KMS-11 (cell line): Measurements from ENCODE around the gene CRK.

Experiments
- H2AFZ ChIP-seq: fragments of 200-600 bp; sonication (generic); 2 replicates; pipeline ENCODE4 v1.6.1; 2016; ENCODE audit warnings: antibody characterized with exemption, mixed run types, low read depth
- H3K27ac ChIP-seq: fragments of 200-600 bp; sonication (generic); 2 replicates; pipeline ENCODE4 v1.6.1; 2016; ENCODE audit warnings: mild to moderate bottlenecking, mixed run types
- H3K27me3 ChIP-seq: fragments of 200-600 bp; sonication (generic); 2 replicates; pipeline ENCODE4 v1.6.1; 2017; ENCODE audit warnings: mild to moderate bottlenecking, low read depth, mixed run types, moderate library complexity; ENCODE audit not compliant: insufficient read depth
- H3K36me3 ChIP-seq: fragments of 200-600 bp; sonication (generic); 2 replicates; pipeline ENCODE4 v1.6.1; 2017; ENCODE audit warnings: mild to moderate bottlenecking, mixed run types; ENCODE audit not compliant: insufficient read depth
- H3K4me1 ChIP-seq: fragments of 200-600 bp; sonication (generic); 2 replicates; pipeline ENCODE4 v1.6.1; 2016; ENCODE audit warnings: mild to moderate bottlenecking, low read depth, mixed run types; ENCODE audit not compliant: poor library complexity, severe bottlenecking
- H3K4me2 ChIP-seq: fragments of 200-600 bp; sonication (generic); 2 replicates; pipeline ENCODE4 v1.7.0; 2016; ENCODE audit warnings: mild to moderate bottlenecking, mixed run types
- H3K4me3 ChIP-seq: fragments of 200-600 bp; sonication (generic); IDR thresholded peaks from 2 replicates; pipeline ENCODE4 v1.6.1; 2017; ENCODE audit warnings: low read depth, low read length, mixed read lengths; ENCODE audit not compliant: insufficient read depth
- H3K79me2 ChIP-seq: fragments of 200-600 bp; sonication (generic); 2 replicates; pipeline ENCODE4 v1.6.1; 2016; ENCODE audit warnings: low read depth, mixed run types; ENCODE audit not compliant: insufficient read depth
- H3K9ac ChIP-seq: fragments of 200-600 bp; sonication (generic); 2 replicates; pipeline ENCODE4 v1.6.1; 2016; ENCODE audit warnings: mild to moderate bottlenecking, mixed run types
- H4K20me1 ChIP-seq: fragments of 200-600 bp; sonication (generic); 2 replicates; pipeline ENCODE4 v1.6.1; 2016; ENCODE audit warnings: mild to moderate bottlenecking, mixed run types; ENCODE audit not compliant: insufficient read depth
- CTCF ChIP-seq: fragments of 200-600 bp; sonication (generic); conservative IDR thresholded peaks from 2 replicates; pipeline ENCODE4 v1.6.1; 2017; ENCODE audit warnings: low read depth, mild to moderate bottlenecking, antibody characterized with exemption, low read length, moderate library complexity, mixed read lengths

The CRK gene

DNA sequence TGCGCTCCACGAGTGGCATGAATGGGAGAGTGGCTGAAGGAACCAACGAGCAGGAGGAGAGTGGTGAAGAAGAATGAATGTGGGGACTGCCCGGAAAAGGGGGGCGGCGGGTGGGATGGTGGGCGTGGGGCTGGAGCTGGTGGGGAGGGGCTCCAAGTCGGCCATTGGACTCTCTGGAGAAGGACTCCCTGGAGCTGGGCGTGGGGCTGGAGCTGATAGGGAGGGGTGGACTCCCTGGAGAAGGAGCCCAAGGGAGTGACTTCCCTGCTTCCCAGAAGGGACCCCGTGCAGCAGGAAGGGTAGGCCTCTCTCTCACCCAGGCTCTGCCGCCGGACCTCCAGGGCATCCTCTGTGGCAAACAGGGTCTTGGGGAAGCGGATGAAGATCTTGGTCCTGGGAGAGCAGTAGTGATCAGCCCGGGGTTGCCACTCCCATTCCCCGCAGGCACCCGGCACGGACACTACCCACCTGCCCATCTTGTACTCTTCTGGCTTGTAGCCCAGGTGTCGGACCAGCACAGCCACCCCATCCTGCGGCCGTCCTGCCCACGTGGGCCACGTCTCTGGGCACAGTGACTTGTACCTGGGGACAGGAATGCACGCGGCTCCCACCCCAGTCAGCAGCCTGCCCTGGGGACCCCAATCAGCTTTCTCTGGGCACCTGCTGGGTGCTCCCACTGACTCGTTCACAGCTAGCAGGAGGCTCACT lies 14.9 kb upstream of the CRK start:
- Histone ChIP-seq H3K9ac (no peak overlapping the region), H3K4me2 (no peak overlapping the region), H4K20me1 (no peaks in the 10 kb centered on the region), H3K36me3 (no peaks in the 10 kb centered on the region), H3K4me3 (no peak overlapping the region), H3K4me1 (no peaks in the 10 kb centered on the region), H3K27me3 (no peaks in the 10 kb centered on the region), H2AFZ (no peak overlapping the region), H3K79me2 (no peaks in the 10 kb centered on the region), H3K27ac (no peak overlapping the region)
- no peak for TF ChIP-seq CTCF

- Histone ChIP-seq H2AFZ (no peak overlapping the region), H3K27me3 (no peaks in the 10 kb centered on the region), H3K4me3 (no peak overlapping the region), H3K27ac (no peak overlapping the region), H3K4me1 (no peaks in the 10 kb centered on the region), H3K9ac (no peak overlapping the region), H3K79me2 (no peaks in the 10 kb centered on the region), H3K36me3 (no peaks in the 10 kb centered on the region), H3K4me2 (no peak overlapping the region), H4K20me1 (no peaks in the 10 kb centered on the region)
- TF ChIP-seq CTCF = no peak
Observed at GRCh38 chr17:1470071-1470754, 14.2 kb upstream of the CRK start.

GRCh38 chr17:1469231-1469852 lies 13.3 kb upstream of the CRK start:
- Histone ChIP-seq H2AFZ (no peak overlapping the region), H3K4me2 (no peak overlapping the region), H3K27me3 (no peaks in the 10 kb centered on the region), H4K20me1 (no peaks in the 10 kb centered on the region), H3K36me3 (no peaks in the 10 kb centered on the region), H3K27ac (no peak overlapping the region), H3K9ac (no peak overlapping the region), H3K4me1 (no peaks in the 10 kb centered on the region), H3K4me3 (no peak overlapping the region), H3K79me2 (no peaks in the 10 kb centered on the region)
- TF ChIP-seq CTCF = no peak

GRCh38 chr17:1467898-1468492 lies 12.0 kb upstream of the CRK start:
- Histone ChIP-seq H3K27ac (no peak overlapping the region), H3K79me2 (no peaks in the 10 kb centered on the region), H3K4me2 (no peak overlapping the region), H2AFZ (no peak overlapping the region), H3K9ac (no peak overlapping the region), H3K4me3 (no peak overlapping the region), H4K20me1 (no peaks in the 10 kb centered on the region), H3K36me3 (no peaks in the 10 kb centered on the region), H3K4me1 (peaks cover 6% of the 10 kb centered on the region), H3K27me3 (no peaks in the 10 kb centered on the region)
- TF ChIP-seq CTCF = no peak
